Measurements from ENCODE around the gene YWHAE.
"Not testable (repeated sequence)": the region's sequence is repeated elsewhere in the genome, so short reads cannot be mapped to it uniquely, and the experiment has no call there.

The YWHAE gene

GRCh38 chr17:1399679-1400512 is at the start of gene YWHAE:
Gene YWHAE, minus strand, starts transcription at chr17:1400222. Its CDS starts 112 bp downstream, at chr17:1400110.
- peak within 1 kb of the TSS; percentile 99 for H3K27ac ChIP-seq
- H3K9me3 ChIP-seq: peaks cover 8% of the 10 kb centered on the region; the same call in 1 of the 2 replicates
- H3K9ac ChIP-seq: peak within 1 kb of the TSS; percentile 96
- peaks cover 28% of the 10 kb centered on the region for H3K36me3 ChIP-seq
- no peak for TF ChIP-seq Cebpa-rat (IDR thresholded peaks at IDR 0.05)
- peak within 1 kb of the TSS; percentile 82 for H3K4me3 ChIP-seq
- no peaks in the 10 kb centered on the region for H3K27me3 ChIP-seq
- H4K20me1 ChIP-seq: peaks cover 45% of the 10 kb centered on the region
- peak within 1 kb of the TSS; percentile 87 for H3K4me2 ChIP-seq
- peaks cover 37% of the 10 kb centered on the region for H3K4me1 ChIP-seq

- Histone ChIP-seq H4K20me1 (peaks cover 100% of the 10 kb centered on the region), H3K4me2 (no peak overlapping the region), H3K9me3 (no peaks in the 10 kb centered on the region), H3K36me3 (peaks cover 81% of the 10 kb centered on the region), H3K4me3 (no peak overlapping the region), H3K27me3 (no peaks in the 10 kb centered on the region), H3K9ac (no peak overlapping the region), H3K27ac (no peak overlapping the region), H3K4me1 (peaks cover 37% of the 10 kb centered on the region)
- TF ChIP-seq Cebpa-rat (IDR thresholded peaks at IDR 0.05): no peak
Observed at GRCh38 chr17:1449412-1449967, 49.5 kb upstream of the YWHAE start.

- Histone ChIP-seq H3K4me1 (peaks cover 20% of the 10 kb centered on the region), H3K9me3 (no peaks in the 10 kb centered on the region), H3K4me2 (peak overlapping the region; percentile 76), H3K36me3 (peaks cover 86% of the 10 kb centered on the region), H3K27me3 (no peaks in the 10 kb centered on the region), H3K9ac (peak overlapping the region; percentile 54; the same call in 1 of the 2 replicates), H3K27ac (peak overlapping the region; percentile 66), H4K20me1 (peaks cover 100% of the 10 kb centered on the region), H3K4me3 (no peak overlapping the region; the same call in 1 of the 2 replicates)
- TF ChIP-seq Cebpa-rat (IDR thresholded peaks at IDR 0.05): no peak
Observed at GRCh38 chr17:1447052-1447451, 47.0 kb upstream of the YWHAE start.

GRCh38 chr17:1446201-1446600 is 46.2 kb upstream of the YWHAE start:
- H3K27ac ChIP-seq: no peak overlapping the region
- H3K9ac ChIP-seq: no peak overlapping the region
- H3K4me3 ChIP-seq: no peak overlapping the region
- no peaks in the 10 kb centered on the region for H3K27me3 ChIP-seq
- no peaks in the 10 kb centered on the region for H3K9me3 ChIP-seq
- no peak overlapping the region for H3K4me2 ChIP-seq
- no peak for TF ChIP-seq Cebpa-rat (IDR thresholded peaks at IDR 0.05)
- peaks cover 87% of the 10 kb centered on the region for H3K36me3 ChIP-seq
- H3K4me1 ChIP-seq: peaks cover 20% of the 10 kb centered on the region
- peaks cover 100% of the 10 kb centered on the region for H4K20me1 ChIP-seq

GRCh38 chr17:1445695-1446094 is 45.7 kb upstream of the YWHAE start:
- H3K4me1 ChIP-seq: peaks cover 20% of the 10 kb centered on the region
- not testable (repeated sequence) for H3K4me2 ChIP-seq, H3K9me3 ChIP-seq, H3K4me3 ChIP-seq, H3K9ac ChIP-seq, H3K27me3 ChIP-seq, H3K27ac ChIP-seq
- H3K36me3 ChIP-seq: peaks cover 87% of the 10 kb centered on the region
- peaks cover 100% of the 10 kb centered on the region for H4K20me1 ChIP-seq

- H3K27me3 ChIP-seq, H3K9me3 ChIP-seq, H3K27ac ChIP-seq, H3K9ac ChIP-seq, H3K4me3 ChIP-seq, H3K4me2 ChIP-seq: not testable (repeated sequence)
- Histone ChIP-seq H3K36me3 (peaks cover 80% of the 10 kb centered on the region), H4K20me1 (peaks cover 100% of the 10 kb centered on the region), H3K4me1 (peaks cover 12% of the 10 kb centered on the region)
Observed at GRCh38 chr17:1442721-1443120, 42.7 kb upstream of the YWHAE start.

GRCh38 chr17:1442187-1442586 is 42.2 kb upstream of the YWHAE start:
- Histone ChIP-seq H4K20me1 (peaks cover 100% of the 10 kb centered on the region), H3K36me3 (peaks cover 83% of the 10 kb centered on the region), H3K4me1 (peaks cover 7% of the 10 kb centered on the region), H3K9ac (no peak overlapping the region), H3K9me3 (no peaks in the 10 kb centered on the region), H3K4me3 (no peak overlapping the region), H3K27me3 (no peaks in the 10 kb centered on the region), H3K4me2 (no peak overlapping the region), H3K27ac (no peak overlapping the region)
- no peak for TF ChIP-seq Cebpa-rat (IDR thresholded peaks at IDR 0.05)

- Histone ChIP-seq H3K27ac (no peak overlapping the region), H3K9ac (no peak overlapping the region), H4K20me1 (peaks cover 100% of the 10 kb centered on the region), H3K4me3 (no peak overlapping the region), H3K4me1 (no peaks in the 10 kb centered on the region), H3K4me2 (no peak overlapping the region), H3K27me3 (no peaks in the 10 kb centered on the region), H3K9me3 (no peaks in the 10 kb centered on the region), H3K36me3 (peaks cover 86% of the 10 kb centered on the region)
- no peak for TF ChIP-seq Cebpa-rat (IDR thresholded peaks at IDR 0.05)
Observed at GRCh38 chr17:1440921-1441320, 40.9 kb upstream of the YWHAE start.

GRCh38 chr17:1438593-1439083 is 38.6 kb upstream of the YWHAE start:
- no peak overlapping the region for H3K4me3 ChIP-seq
- no peaks in the 10 kb centered on the region for H3K4me1 ChIP-seq
- TF ChIP-seq Cebpa-rat (IDR thresholded peaks at IDR 0.05): no peak
- H3K27me3 ChIP-seq: no peaks in the 10 kb centered on the region
- H3K9me3 ChIP-seq: no peaks in the 10 kb centered on the region
- H4K20me1 ChIP-seq: peaks cover 99% of the 10 kb centered on the region
- peaks cover 88% of the 10 kb centered on the region for H3K36me3 ChIP-seq
- H3K27ac ChIP-seq: no peak overlapping the region
- no peak overlapping the region for H3K4me2 ChIP-seq
- no peak overlapping the region for H3K9ac ChIP-seq

- Histone ChIP-seq H3K27ac (no peak overlapping the region), H3K36me3 (peaks cover 91% of the 10 kb centered on the region), H3K9me3 (no peaks in the 10 kb centered on the region), H3K9ac (no peak overlapping the region), H3K4me3 (no peak overlapping the region), H3K4me2 (no peak overlapping the region), H3K27me3 (no peaks in the 10 kb centered on the region), H4K20me1 (peaks cover 99% of the 10 kb centered on the region), H3K4me1 (peaks cover 16% of the 10 kb centered on the region)
- TF ChIP-seq Cebpa-rat (IDR thresholded peaks at IDR 0.05): no peak
Observed at GRCh38 chr17:1435326-1435725, 35.3 kb upstream of the YWHAE start.
